Neuron (in vitro differentiated cells): ENCODE measurements around the gene TAS2R41.

Experiments
- H2AFZ ChIP-seq: one replicate; pipeline ENCODE4 v1.6.1; 2013; ENCODE audit warnings: low read depth, mild to moderate bottlenecking, inconsistent platforms, low read length, moderate library complexity
- H3K27me3 ChIP-seq: one replicate; pipeline ENCODE4 v1.6.1; 2013; ENCODE audit warnings: low read length; ENCODE audit not compliant: insufficient read depth
- H3K36me3 ChIP-seq: one replicate; pipeline ENCODE4 v1.6.1; 2013; ENCODE audit warnings: low read length; ENCODE audit not compliant: insufficient read depth
- H3K4me1 ChIP-seq: one replicate; pipeline ENCODE4 v1.6.1; 2013; ENCODE audit warnings: low read length; ENCODE audit not compliant: insufficient read depth
- H3K4me3 ChIP-seq: 2 replicates; pipeline ENCODE4 v1.5.1; 2013; ENCODE audit warnings: mild to moderate bottlenecking, low read length, moderate library complexity
- H3K9me3 ChIP-seq: one replicate; pipeline ENCODE4 v1.6.1; 2013; ENCODE audit warnings: low read length

Gene TAS2R41

DNA sequence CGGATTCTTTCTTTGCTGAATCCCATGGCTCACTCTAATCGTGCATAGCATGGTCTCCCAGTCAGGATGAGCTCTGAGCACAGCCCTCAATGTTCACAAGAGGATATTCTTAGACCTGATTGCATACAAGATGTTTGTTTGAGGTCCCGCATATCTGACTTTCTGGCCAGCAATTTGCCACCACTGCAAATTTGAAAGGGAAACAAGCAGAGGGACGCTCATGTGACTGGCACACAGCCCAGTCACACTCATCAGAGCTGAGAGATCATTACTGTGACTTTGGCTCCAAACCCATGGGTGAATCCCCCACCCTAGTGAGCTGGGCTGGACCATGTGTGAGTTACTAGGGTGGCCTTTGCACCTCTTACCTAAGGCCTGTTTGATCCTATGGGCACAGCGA, 9.9 kb downstream of the TAS2R41 start:
- Histone ChIP-seq H3K9me3 (no peaks in the 10 kb centered on the region), H3K36me3 (no peaks in the 10 kb centered on the region), H2AFZ (no peak overlapping the region), H3K27me3 (no peaks in the 10 kb centered on the region), H3K4me1 (no peaks in the 10 kb centered on the region), H3K4me3 (no peak overlapping the region)

DNA sequence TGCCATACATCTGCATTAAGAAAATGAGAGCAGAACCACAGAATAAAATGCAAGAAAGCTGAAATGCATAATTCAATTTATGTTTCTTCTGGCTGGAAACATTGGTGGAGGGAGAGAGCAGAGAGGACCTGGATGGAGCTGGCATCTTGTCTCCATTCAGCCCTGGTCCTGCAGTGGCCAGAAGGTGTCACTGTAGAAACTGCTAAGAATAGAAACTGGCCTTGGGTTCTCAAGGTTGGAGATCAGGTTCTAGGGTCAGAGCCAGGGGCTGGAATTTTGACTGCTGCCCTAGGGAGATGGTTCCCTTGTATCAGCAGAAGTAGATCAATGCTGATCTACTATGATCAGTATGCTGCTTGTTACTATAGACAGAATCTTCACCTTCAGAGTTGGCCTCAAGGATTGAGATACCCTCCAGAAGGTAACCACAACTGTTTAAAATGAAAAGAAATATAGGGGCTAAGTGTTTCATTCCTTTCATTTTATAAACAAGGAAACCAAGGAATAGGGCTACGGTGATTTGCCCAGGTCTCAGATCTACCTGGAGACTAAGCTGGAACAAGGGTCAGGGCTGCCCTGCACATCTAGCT, 13.1 kb downstream of the TAS2R41 start:
- Histone ChIP-seq H3K36me3 (no peaks in the 10 kb centered on the region), H2AFZ (no peak overlapping the region)

DNA sequence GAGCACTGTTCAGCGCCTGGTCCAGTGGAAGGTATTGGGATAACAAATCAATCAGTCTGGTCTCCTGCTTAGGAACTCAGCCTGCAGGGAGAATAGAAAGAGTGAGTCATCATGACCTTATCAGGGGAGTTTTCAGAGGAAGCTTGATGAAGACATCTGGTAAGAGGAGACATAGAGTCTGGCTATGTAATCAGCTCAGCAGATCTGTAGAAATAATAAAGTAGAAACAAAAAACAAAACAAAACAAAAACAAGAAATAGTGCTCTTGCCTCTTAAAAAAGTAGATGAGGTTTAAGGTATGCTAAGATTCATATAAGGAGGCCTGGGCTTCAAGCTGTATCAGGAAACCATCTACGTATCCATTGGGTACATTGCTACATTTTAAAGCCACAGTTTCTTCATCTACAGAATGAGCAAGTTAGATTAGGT, 14.4 kb downstream of the TAS2R41 start:
- no peaks in the 10 kb centered on the region for H3K36me3 ChIP-seq
- no peak overlapping the region for H2AFZ ChIP-seq
- no peaks in the 10 kb centered on the region for H3K4me1 ChIP-seq
- no peak overlapping the region for H3K4me3 ChIP-seq
- no peaks in the 10 kb centered on the region for H3K27me3 ChIP-seq
- no peaks in the 10 kb centered on the region for H3K9me3 ChIP-seq

More for the DNA sequence above, 13.1 kb downstream of the TAS2R41 start:
- Histone ChIP-seq H3K27me3 (no peaks in the 10 kb centered on the region), H3K4me3 (no peak overlapping the region), H3K9me3 (no peaks in the 10 kb centered on the region), H3K4me1 (no peaks in the 10 kb centered on the region)

DNA sequence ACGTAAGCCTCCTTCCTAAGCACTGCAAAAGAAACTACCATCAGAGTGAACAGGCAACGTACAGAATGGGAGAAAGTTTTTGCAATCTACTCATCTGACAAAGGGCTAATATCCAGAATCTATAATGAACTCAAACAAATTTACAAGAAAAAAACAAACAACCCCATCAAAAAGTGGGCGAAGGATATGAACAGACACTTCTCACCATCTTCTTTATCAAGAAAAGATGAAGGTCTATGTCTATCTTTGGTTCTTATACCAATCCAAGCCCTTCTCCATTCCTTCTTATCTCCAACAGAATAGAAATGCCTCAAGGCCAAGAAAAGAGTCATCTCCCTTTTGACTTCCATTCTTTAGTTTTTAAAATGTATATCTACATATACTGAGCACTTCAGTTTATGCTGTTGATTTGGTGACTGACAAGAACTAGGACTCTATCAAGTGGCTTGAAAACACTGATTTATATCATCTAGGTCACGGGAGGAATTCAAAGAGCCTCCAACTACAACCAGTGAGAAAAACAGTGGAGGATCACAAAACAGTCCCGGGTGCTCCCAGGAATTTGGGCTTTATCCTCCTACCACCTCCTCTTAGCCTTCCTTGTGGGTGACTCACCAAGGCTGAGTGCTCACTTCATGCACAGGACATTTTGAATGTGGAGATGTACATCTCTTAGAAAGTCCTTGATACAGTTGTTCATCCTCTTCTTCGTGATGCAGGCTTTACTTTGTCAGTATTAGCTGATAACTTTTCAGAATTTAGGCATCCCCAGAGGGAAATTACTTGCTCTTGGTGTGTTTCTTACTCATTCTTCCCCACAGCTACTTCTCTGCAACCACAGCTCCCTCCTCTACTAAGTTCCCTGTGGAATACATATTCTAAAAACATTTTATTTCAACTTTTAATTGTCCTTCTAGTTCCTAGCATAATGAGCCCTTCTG, 15.4 kb downstream of the TAS2R41 start:
- Histone ChIP-seq H2AFZ (no peak overlapping the region), H3K36me3 (no peaks in the 10 kb centered on the region), H3K27me3 (no peaks in the 10 kb centered on the region), H3K4me3 (no peak overlapping the region), H3K9me3 (no peaks in the 10 kb centered on the region), H3K4me1 (no peaks in the 10 kb centered on the region)

DNA sequence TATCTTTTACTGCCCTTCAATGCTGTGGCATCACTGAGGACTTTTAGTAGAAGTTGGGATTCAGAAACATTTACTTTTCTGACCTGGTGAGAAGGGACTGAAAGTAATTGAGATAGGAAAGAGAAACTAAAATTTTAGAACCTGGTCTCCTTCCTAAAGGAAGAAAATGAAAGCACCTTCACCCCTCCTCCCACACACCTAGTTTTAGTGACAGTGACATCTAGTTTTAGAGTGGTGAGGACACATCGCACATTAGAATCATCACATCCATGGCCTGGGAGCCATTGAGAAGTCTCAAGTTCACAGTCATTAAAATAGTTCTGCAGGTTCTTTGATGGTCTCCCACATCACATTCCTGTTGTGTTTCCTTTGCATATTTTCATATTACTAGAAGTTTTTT, 16.1 kb downstream of the TAS2R41 start:
- Histone ChIP-seq H3K27me3 (no peaks in the 10 kb centered on the region), H3K9me3 (no peaks in the 10 kb centered on the region), H3K4me1 (no peaks in the 10 kb centered on the region), H3K36me3 (no peaks in the 10 kb centered on the region), H3K4me3 (no peak overlapping the region), H2AFZ (no peak overlapping the region)

DNA sequence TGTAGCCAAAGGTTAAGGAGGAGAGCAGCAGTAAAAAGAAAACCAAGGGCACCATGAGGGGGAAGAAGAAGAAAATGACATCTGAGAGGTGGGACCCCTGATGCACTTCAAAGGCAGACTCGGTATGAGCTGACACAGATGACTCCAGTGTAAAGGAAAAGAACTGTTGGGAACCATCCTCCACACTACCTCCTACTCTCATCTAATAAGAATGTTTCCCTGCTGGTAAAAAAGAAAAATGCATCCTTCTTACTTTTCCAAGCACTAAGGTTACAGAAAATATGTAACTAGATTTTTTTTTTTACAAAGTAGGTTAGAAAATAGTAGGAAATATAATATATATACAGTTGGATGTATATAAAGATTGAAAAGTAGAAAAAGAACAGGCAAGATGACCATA, 16.9 kb downstream of the TAS2R41 start:
- Histone ChIP-seq H2AFZ (no peak overlapping the region), H3K9me3 (no peaks in the 10 kb centered on the region), H3K27me3 (no peaks in the 10 kb centered on the region), H3K4me3 (no peak overlapping the region), H3K4me1 (no peaks in the 10 kb centered on the region), H3K36me3 (no peaks in the 10 kb centered on the region)

DNA sequence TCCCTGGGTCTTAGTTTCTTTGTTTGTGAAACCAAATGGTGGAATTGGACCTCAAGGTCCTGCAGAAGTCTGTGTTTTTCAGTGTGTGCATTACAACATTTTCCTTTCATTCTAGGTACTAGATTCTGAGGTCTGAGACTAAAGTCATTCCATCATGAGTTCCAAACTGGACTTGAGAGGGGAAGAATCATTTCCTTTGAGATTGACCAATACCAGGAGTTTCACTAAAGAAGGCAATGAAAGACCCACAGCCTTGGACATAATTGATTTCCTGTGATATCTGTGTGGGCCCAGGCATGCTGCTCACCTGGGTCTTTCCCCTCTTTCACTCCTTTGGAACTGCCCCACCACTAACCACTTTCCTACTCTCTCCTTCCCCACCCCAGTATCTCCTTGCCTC, 18.2 kb downstream of the TAS2R41 start:
- Histone ChIP-seq H3K4me3 (no peak overlapping the region), H2AFZ (no peak overlapping the region), H3K27me3 (no peaks in the 10 kb centered on the region), H3K9me3 (no peaks in the 10 kb centered on the region), H3K36me3 (no peaks in the 10 kb centered on the region), H3K4me1 (no peaks in the 10 kb centered on the region)

DNA sequence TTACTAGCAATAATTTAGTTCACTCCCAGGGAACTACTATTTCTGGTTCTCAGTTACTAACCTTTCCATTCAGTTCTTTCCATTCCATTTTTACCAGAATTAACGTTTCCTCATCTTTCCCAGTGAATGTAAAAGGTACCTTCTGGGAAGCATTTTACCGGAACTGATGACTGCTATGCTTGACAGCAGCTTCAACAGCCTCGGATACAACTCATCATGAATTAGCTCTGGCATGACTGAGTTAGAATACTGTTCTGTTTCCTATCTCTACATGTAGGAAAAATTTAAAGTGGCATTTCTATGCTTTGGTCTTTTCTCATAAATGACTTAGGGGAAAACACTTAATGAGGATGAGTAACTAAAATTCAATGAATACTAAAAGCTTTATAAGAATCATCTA, 18.6 kb downstream of the TAS2R41 start:
- Histone ChIP-seq H3K9me3 (no peaks in the 10 kb centered on the region), H3K4me1 (no peaks in the 10 kb centered on the region), H2AFZ (no peak overlapping the region), H3K4me3 (no peak overlapping the region), H3K27me3 (no peaks in the 10 kb centered on the region), H3K36me3 (no peaks in the 10 kb centered on the region)

DNA sequence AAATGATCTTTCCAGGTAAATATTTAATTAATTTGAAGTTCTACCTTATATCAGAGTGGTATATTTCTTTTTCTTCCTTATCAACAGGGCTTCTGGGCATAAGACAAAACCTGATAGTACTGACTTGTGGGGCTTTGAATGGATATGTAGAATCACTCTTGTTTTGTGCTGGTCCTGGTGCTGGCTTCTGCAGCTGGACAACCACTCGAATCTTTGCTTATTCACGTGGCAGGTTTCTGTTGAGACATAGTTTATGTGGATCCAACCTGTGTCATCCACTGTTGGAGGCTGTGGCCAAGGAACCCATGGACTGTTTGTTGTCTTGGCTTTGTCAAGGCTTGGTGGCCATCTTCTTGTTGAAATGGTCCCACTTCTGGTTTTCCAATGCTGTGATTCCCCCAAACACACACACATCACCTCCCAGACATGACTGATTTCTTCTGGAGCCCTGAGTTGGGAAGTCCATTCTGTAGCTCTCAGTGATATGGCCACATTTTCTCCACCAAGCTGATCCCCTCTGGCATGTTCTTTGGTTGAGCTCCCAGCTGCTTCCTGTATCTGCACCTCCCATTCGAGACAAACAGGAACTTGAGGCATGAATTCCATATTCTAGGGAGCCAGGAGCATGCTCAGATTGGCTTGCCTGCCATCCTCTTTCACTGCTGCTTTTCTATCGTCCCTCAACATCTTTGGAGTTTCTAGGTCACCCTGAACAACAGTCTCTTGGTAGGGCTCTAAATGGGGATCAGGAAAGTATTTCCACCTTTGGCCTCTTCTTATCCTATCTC, 19.5 kb downstream of the TAS2R41 start:
- no peaks in the 10 kb centered on the region for H3K36me3 ChIP-seq
- no peaks in the 10 kb centered on the region for H3K4me1 ChIP-seq
- H3K27me3 ChIP-seq, result no peaks in the 10 kb centered on the region
- H2AFZ ChIP-seq, result no peak overlapping the region
- H3K4me3 ChIP-seq, result no peak overlapping the region
- no peaks in the 10 kb centered on the region for H3K9me3 ChIP-seq

DNA sequence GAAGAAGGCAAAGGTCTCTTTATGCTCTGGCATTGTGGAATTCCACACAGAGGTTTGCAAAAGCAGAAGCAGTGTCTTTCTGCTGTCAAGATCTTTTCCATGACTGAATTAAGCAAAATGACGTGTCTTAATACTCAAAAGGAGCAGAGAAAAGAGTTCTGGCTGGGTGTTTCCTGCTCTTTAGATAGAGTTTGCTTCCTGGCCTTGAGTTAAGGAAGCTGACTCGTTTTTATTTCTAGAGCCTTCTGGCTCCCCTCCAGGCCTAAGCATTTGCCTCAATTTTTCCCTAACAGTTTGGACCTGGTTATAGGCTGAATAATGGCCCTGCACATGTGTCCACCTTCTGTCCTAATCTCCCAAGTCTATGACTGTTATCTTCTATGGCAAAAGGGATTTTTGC, 21.6 kb downstream of the TAS2R41 start:
- no peaks in the 10 kb centered on the region for H3K9me3 ChIP-seq
- no peak overlapping the region for H2AFZ ChIP-seq
- no peak overlapping the region for H3K4me3 ChIP-seq
- H3K36me3 ChIP-seq, result no peaks in the 10 kb centered on the region
- H3K4me1 ChIP-seq, result no peaks in the 10 kb centered on the region
- no peaks in the 10 kb centered on the region for H3K27me3 ChIP-seq

DNA sequence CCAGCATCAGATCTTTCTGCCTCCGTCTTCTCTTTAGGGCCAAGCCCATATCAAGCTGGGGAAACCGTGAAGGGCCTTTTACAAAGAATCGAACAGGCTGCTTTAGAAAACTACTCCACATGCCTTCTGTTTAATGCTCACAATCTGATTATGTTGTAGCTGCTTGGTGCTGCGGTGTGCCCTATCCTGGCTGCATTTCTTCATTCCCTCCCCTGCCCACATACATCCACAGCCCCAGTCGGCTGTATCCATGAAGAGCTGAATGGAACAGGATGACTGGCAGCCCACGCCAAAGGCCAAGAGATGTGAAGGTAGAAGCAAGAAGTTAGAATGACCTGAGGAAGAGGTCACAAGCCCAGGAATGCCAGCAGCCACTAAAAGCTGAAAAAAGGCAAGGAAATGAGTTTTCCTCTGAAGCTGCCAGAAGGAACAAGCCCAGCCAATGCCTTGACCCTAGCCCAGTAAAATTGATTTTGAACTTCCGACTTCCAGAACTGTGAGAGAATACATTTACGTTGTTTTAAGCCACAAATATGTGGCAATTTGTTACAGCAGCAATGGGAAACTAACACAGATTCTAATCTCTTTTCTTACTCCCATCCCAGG, 22.2 kb downstream of the TAS2R41 start:
- H3K4me1 ChIP-seq, result no peaks in the 10 kb centered on the region
- H3K4me3 ChIP-seq, result no peak overlapping the region
- no peaks in the 10 kb centered on the region for H3K27me3 ChIP-seq

DNA sequence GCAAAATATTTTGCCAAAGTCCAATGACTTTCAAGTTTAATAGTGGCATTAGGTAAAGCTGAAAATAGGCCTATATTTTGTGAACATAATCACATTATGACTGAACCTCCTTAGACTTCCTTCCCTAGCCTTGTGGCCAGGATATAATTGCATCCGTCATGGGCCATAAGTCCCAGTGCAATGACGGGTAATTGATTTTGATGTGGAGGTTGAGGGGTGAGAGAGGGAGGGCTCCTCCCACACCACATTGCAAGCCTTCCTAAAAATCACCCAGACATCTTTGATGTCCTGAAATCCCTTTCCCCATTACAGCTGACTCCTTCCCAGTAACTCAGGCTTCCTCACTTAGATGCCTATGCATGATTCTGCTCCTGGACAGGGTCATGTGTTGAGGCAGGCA, 25.6 kb downstream of the TAS2R41 start:
- Histone ChIP-seq H3K9me3 (no peaks in the 10 kb centered on the region), H2AFZ (no peak overlapping the region), H3K4me1 (no peaks in the 10 kb centered on the region), H3K4me3 (no peak overlapping the region), H3K36me3 (no peaks in the 10 kb centered on the region), H3K27me3 (no peaks in the 10 kb centered on the region)

More for the DNA sequence above, 22.2 kb downstream of the TAS2R41 start:
- Histone ChIP-seq H2AFZ (no peak overlapping the region), H3K36me3 (no peaks in the 10 kb centered on the region), H3K9me3 (no peaks in the 10 kb centered on the region)
